Stimulated activated CD4-positive, alpha-beta T cell treated with anti-CD3 and anti-CD28 coated beads, Interleukin-4, amount 100 ng/mL, for 48 hours (primary cell): ENCODE data around the gene HMGN4.

Source experiments
- DNase-seq, 2 donors: peaks; one replicate each; pipeline ENCODE4 v3.0.0-alpha.2; 2020; ENCODE audit warnings: low read depth in 2 of 2

HMGN4 gene

DNA sequence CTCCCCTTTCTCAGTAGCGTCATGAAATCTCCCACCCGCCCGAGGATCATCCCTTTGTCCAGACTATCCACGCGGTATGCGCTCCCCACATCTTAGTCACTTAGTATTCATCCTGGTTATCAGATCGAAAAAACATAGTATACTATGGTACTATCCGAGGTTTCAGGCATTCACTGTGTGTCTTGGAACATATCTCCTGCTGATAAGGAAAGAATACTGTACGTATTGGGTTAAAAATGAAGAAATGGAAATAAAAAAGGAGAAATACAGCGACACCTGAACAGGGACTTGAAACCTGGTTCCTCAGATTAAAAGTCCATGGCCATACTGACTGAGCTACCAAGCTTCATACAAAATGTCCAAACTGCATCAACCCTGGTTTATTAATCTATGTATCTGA is 14.0 kb downstream of the HMGN4 start:
- no peak for DNase-seq

DNA sequence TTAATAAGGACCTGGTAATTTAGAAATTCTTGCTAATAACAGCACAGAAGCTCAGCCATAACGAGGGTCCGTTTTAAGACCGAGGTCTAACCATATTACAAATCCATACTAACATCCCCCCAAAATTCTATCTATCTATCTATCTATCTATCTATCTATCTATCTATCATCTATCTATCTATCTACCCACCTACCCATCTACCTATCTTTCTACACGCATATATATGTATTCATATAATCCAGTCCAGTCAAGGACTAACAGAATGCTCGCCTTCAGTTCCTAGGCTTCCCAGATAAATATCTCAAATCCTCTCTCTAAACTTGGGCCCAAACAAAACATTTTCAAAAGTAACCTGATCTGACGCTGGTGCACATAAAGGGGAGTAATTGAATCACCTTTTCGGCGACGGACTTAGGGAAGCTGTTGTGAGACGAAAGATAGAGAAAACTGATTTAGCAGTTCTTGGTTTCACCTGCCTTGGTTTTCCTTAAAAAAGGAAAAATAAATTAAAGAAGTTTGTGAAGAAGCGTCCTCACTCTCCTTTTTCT is 14.5 kb downstream of the HMGN4 start:
- DNase-seq, result no peak

DNA sequence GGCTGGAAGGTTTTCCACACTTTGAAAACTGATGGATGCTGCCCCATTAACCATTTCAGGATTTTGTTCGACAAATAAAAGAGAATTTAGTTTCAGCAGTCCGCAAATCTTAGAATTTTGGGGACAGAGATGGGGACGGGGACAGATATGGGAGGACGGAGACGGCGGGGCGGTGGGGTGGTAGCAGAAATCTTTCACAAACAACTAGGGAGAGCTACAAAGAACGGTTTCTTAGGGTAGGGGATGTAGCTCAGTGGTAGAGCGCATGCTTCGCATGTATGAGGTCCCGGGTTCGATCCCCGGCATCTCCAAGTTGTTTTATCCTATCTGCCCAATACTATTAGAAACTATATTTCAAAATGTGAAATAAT is 15.1 kb downstream of the HMGN4 start:
- DNase-seq, result peak in 1 of 2 donors; percentile 78

DNA sequence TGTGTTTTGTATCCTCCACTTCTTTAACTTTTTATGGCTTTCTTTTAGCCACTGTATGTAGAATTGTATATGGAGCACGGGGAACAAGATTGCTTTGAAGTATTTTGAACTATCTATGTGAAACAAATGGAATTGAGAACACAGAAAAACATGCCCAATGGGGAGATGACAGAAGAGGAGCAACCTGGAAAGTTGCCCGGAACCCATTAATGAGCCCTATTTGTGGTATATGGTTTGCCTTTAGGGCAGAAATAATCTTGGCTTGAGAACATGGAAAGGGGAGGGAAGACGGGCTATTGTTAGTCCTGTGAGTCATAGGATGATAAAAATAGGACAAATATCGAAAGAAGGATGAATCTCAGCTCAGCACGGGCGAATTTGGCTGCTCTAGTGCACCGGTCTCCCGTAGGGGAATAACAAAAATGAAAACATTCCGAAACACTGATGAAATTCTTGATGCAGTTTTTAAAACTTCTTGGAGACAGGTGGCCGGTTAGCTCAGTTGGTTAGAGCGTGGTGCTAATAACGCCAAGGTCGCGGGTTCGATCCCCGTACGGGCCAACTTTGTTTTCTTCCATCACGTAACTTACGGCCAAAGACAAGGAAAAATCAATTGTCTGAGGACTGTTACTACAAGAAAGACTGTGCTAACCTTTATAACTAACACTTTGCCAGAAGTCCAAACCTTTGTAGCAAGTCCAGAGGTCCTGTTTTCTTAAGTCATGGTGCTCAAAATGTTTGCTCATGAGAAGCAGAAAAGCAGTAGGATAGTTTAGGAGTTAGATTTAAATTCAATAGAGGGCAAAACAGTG is 15.7 kb downstream of the HMGN4 start:
- DNase-seq, result peak in 1 of 2 donors; percentile 85

DNA sequence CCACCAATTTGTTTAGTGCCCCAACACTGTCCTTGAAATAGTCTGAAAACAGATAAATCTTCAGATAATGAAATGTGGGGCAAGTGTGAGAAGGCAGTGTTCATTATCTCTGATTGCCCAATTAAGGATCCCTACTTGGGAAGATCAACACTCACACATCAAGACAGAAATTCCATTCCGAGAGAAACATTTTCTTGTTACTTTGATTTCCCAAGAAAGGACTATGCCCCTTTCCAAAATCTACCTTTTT is 16.2 kb downstream of the HMGN4 start:
- no peak for DNase-seq

DNA sequence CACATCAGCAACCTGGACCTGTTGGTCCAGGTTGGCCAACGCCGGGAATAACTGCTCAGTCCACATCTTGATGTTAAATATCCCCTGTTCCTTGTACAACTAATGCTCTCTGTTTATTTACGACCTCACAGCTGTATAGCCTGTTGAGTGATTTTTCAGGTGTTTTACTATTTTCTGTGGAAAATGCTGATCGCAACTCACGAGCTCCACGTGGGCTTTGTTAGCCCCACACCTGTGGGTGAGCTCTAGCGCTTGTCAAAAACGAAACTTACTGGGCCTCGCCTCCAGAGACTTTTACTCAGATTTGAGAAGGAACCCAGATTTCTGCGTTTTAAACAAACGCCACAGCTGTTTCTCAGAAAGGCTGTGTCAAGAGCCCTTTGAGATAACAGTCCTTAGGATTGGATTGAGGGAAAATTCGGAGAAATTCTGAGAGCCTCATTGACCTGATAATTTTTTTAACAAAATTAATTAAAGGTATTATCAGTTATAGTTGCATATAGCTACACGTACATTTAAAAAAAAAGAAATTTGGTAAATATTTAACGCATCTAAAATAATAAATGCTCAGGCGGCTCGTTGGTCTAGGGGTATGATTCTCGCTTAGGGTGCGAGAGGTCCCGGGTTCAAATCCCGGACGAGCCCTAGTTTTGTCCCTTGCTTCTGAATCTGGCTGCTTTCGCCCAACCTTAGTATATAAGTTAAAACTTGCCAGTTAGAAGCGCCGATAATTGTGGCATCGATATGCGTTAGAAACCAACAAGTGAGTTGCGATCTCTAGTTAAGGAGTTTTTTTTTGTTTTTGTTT is 16.7 kb downstream of the HMGN4 start:
- DNase-seq, result peak in 1 of 2 donors; percentile 61

DNA sequence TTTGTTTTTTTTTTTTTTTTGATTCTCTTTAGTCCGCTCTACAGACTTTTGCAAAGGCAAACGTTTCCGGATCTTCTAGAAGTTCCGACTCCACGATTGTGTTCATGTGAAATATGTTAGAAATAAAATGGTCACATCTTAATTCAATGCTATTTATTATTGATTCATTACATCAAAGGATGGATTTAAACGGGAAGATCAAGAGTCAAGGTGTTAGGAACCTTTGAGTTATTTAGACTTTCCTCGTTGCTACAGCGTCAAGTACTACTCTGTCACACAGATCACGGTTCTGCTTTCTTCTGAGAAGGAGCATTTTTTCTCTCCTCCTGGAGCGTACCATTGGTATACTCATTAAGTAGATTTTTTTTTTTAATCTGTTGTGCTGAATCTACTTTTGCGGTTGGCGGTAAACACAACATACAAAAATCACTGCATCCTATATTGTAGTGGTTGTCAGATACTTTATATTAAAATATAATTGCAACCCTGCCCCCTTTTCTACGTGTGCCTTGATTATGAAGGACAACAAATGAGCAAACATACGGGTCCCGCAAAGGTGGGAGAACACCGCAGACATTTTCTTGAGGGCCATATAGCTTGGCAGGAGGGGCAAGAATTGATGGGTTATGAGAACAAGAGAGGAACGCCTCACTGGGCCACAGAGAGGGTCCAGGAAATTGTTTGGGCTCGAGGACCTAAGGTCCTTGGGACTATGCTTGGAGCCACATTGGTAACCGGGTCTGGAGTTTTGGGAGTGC is 17.5 kb downstream of the HMGN4 start:
- no peak for DNase-seq

DNA sequence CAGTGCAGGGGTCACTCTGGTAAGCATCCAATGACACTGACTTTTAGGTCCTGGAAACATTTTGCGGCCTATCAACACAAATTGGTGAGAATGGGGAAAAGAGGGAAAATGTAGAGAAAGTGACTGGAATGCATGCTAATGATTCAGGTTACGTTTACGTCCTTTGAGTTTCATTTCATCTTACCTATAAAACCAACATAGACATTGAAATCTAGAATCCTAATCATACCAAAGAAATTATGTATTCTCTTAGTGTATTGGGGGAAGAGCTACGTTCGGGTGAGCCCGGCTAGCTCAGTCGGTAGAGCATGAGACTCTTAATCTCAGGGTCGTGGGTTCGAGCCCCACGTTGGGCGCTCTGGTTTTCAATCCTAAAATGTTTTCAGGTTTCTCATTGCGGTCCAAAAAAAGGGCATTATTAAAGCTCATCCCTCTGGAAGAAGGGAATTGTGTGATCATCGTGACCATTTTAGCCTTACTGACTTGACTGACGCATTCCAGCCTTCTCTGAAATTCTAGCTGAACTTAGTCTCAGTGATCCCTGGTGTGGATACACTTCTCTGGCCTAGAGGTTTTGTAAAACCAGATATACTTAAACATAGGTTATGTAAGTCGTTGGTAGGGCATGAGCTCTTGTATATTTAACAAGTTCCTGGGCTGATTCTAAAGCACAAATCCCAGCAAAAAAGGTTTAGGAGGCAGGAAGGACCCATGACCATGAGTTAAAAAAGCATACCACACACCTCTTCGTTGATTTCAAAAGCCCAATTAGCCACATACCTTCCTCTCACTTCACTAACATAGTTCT is 18.3 kb downstream of the HMGN4 start:
- no peak for DNase-seq

DNA sequence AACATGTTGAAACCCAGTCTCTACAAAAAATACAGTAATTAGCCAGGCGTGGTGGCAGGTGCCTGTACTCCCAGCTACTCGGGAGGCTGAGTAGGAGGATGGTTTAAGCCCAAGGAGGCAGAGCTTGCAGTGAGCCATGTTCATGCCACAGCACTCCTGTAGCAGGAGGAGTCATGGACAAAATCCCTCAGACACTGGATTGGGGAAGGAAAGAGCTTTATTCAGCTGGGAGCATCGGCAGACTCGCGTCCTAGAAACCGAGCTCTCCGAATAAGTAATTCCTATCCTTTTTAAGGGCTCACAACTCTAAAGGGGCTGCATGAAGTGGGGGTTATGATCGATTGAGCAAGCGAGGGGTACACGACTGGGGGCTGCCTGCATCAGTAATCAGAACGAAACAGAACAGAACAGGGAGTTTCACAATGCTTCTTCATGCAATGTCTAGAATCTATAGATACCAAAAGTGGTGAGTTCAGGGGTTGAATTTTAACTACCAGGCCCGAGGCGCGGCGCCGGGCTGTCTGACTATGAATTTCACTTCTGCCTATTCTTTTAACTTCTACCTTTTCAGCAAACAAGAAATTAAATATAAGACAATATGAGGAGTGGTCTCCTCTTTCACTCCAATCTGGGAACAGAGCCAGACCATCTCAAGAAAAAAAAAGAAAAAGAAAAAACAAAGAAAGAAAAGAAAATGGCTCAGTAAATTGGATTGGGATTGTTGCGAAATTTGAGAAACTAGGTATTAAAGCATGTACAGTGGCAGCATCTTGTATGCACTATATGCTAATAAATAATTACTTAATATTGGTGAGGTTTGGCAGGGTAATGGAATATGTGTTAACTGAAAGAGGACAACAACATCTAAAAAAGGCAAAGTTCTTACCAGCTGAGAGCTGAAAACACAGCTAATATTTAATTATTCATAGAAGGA is 23.6 kb downstream of the HMGN4 start:
- DNase-seq, result no peak

DNA sequence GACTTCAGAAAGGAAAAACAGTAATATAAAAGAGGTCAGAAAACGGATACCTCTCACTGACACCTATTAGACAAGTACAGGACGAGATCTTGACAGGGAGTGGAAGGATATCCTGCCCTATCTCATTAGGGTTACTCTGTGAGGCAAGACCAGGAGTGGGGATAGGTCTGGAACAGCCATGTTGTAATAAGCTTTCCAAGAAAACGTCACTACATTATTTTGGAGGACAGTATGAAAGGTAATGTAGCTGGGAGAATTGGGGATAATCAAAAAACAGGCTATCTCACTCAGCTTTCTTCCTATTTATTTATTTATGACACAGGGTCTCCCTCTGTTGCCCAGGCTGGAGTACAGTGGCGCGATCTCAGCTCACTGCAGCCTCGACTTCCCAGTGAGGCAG is 25.3 kb downstream of the HMGN4 start:
- no peak for DNase-seq

DNA sequence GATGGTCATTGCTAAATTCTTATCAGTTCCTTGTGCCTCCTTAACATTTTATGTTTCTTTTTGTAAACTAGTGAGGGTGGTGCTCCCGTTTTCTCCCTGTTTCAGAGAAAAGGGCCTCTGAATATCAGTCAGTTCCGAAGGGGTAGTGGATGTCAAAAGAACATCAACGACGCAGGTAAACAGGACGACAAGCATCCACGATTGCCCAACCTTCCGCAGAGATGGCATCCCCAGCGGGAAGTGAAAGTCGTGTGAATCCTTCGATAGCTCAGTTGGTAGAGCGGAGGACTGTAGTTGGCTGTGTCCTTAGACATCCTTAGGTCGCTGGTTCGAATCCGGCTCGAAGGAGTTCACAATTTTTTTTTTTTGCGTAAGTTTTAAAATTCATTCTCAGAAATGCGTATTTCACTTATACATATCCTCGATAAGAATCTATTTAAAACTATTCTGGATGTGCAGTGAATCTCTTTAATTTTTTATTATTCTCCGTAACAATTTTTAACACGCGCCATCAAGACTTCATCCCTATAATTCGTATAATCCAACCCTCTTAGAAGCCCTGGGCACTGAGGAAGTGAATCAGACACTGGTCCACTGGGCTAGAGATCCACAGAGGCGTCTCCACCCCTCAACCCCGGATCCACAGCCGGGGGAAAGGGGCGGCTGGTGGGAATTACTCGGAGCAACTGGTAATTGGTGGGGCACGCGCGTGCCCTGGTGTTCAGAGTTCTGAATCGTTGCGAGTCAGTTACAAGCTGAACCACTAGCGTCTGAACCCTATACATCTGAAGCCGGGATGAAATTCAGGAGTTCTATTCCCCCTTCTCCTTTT is 30.7 kb downstream of the HMGN4 start:
- DNase-seq, result peak; percentile 88 to 99

DNA sequence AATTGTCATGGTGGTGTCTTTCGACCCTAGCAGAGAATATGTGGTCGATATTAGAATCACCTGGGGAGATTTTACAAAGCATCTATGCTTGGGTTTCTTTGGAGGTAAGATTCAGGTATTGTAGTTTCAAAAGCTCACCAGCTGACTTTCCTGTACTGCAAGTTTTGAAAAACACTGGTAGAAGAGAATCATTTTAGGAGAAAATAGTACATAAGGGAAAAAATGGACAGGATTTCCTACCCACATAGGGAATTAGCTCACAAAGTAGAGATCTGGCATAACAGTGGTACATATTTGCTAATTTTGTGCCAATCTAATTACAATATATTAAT is 31.2 kb downstream of the HMGN4 start:
- no peak for DNase-seq

DNA sequence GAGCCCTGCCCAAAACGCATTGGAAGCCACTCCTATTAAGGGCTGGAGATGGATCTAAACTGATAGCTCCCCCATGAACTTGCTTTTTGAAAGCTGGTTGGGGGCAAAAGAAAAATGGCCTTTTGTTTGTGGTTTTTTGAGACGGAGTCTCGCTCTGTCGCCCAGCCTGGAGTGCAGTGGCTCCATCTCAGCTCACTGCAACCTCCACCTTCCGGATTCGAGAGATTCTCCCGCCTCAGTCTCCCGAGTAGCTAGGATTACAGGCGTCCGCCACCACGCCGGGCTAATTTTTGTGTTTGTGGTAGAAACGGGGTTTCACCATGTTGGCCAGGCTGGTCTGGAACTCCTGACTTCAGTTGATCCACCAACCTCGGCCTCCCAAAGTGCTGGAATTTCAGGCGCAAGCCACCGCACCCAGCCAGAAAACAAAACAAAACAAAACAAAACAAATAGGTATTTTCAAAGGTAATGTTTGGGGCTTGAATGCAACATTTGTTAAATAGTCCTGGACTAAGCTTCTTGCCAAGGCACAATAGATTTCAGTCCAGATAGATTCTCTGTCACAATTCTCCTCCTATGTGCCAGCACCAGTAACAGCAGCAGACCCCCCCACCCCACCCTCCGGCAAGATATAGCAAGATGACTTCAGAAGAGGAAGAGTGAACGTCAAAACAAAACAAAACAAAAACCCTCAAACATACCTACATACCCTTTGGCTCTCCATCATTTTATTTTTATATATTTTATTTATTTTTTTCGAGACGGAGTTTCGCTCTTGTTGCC is 32.1 kb downstream of the HMGN4 start:
- DNase-seq, result no peak

DNA sequence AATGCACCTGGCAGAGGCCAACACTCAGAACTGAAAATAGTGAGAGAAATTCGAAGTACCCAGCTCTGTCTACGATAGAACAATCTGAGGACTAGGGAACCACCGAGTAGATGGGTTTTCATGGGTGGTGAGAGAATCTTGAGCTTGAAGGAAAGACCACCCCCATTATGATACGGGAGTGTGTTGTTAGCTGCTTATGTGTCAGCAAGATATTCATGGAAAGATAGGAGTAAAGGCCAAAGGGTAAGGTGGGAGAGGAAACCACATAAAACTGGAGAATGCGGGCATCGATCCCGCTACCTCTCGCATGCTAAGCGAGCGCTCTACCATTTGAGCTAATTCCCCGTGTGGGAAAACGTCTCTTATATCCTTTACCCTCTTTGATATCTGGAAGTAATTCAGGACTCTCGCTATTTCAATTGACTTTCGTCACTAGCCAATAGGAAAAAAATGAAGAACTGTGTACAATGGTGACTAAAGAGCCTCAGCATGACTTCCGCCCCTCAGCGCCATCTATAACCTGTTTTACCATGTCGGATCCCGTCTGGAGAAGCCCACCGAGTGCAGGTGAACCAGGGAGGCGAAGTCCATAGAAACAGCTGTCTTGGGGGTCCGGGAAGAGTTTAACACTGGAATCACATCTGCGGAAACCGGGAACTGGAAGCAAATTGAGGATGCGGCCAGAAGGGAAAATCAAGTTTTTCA is 33.6 kb downstream of the HMGN4 start:
- peak in 1 of 2 donors; percentile 48 for DNase-seq

DNA sequence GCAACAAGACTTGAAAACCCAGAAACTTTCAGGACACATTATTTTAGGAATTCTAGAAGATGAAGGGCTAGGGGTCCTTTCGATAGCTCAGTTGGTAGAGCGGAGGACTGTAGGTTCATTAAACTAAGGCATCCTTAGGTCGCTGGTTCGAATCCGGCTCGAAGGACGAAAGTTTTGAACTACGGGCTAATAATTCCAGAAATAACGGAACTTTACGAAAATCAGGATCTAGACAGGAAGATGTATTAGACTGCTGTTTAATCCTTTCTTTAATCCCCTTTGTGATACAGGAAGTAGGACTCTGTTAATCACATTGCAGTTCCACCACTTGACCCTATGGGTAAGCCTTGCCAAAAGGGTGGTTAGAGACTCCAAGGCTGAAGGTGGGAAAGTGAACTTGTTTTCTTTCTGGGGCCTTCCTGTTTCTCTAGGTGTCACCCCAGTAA is 37.4 kb downstream of the HMGN4 start:
- no peak for DNase-seq

DNA sequence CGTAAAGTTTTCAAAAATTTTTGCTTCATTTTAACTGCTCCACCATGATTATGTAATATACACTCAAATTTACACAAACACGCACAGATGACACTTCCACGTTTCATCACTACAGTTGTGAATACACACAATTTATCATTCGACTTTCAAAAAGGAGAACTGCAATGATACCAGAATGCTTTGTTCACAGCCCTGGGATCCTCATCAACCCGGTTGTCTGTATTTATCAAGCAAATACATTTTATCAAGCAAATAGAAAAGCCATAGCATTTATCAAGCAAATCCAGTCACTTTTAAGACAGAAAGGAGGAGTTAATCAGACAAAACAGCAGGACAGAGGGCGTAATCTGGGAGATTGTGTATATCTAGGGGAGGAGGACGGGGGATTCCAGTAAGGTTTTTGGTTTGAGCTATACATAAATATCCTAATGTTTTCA is 38.3 kb downstream of the HMGN4 start:
- DNase-seq, result no peak

DNA sequence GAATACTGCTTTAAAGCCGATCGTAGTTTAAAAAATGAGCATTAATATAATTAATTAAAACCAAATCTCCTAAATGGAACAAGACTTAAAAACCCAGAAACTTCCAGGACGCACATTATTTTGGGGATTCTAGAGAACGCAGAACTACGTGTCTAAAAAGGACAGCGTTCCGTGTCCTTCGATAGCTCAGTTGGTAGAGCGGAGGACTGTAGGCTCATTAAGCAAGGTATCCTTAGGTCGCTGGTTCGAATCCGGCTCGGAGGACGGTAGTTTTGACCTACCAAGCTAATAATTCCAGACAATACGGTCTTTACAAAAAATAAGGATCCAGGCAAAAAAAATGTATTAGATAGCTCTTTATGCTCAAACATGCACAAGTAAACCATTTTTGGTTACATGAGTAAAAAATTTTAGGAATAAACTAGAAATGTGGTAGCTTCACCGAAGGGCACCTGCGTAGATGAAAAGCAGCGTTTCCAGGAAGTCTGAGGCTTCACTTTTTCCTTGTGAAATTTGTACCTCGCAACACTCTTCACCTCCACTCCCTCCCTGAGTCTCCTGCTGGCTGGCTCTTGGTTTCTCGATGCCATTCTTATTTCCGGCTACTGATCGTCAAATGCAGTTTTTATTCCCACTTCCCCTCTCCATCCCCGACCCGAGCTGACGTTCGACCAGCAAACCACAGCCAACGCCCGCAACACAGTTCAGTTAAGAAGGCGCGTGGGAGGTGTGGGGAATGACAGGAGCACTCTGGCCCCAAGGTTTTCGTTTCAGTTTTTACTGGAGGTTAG is 39.0 kb downstream of the HMGN4 start:
- DNase-seq, result peak; percentile 75 to 77
